AG10803 (cell line): ENCODE measurements around the gene MAP6.

Experiments used
- DNase-seq: peaks from one replicate; pipeline ENCODE4 v3.0.0; 2010; ENCODE audit warnings: low read depth
- H3K4me3 ChIP-seq: 2 replicates; pipeline ENCODE4 v1.5.1; 2011; ENCODE audit warnings: mild to moderate bottlenecking, low read length, control low read depth
- TF ChIP-seq, protein P1 (sequence below): conservative IDR thresholded peaks from 2 replicates; pipeline ENCODE4 v1.5.1; 2011; ENCODE audit warnings: mild to moderate bottlenecking, low read length, control low read depth, inconsistent platforms

MAP6 gene

DNA sequence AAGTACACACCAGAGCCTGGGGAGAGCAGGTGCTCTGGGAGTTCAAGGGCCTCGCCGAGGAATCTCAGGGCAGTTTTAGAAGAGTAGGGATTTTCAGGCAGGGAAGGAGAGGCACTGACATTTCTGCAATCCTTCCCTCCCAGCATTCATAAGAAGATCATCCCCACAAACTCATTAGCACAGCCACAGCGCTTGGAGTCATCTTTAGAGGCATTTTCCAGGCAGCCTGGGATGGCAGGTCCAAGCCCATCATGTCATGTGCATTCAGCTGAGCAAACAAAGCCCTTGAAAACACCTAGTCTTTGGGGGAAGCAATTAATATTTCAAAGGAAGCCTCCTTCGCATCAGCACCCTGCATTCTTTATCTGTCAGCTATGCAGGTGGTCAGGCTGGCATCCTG, 43.8 kb downstream of the MAP6 start:
- TF ChIP-seq, protein P1, sequence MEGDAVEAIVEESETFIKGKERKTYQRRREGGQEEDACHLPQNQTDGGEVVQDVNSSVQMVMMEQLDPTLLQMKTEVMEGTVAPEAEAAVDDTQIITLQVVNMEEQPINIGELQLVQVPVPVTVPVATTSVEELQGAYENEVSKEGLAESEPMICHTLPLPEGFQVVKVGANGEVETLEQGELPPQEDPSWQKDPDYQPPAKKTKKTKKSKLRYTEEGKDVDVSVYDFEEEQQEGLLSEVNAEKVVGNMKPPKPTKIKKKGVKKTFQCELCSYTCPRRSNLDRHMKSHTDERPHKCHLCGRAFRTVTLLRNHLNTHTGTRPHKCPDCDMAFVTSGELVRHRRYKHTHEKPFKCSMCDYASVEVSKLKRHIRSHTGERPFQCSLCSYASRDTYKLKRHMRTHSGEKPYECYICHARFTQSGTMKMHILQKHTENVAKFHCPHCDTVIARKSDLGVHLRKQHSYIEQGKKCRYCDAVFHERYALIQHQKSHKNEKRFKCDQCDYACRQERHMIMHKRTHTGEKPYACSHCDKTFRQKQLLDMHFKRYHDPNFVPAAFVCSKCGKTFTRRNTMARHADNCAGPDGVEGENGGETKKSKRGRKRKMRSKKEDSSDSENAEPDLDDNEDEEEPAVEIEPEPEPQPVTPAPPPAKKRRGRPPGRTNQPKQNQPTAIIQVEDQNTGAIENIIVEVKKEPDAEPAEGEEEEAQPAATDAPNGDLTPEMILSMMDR, result no peak
- DNase-seq, result no peak

DNA sequence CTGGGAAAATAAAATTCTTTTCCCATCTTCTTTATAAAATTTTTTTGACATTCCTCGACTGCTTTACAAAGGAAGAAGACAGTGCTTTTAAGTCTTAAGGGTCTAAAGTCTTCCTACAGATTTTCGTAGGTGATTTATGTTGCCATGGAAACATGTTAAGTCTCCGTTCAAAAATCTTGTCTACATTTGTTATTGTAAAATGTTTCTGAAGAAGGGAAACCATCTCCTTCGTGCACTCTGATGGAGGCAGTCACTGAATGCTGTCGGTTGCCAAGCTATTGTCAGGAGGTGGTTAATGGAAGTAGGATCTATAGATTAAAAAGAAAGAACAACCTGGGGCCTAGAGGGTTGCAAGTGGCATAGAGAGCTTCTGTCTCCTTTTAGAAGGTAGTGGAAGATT, 52.6 kb downstream of the MAP6 start:
- TF ChIP-seq, protein P1, result no peak
- DNase-seq, result no peak
- no peak overlapping the region for H3K4me3 ChIP-seq

More for the DNA sequence above, 43.8 kb downstream of the MAP6 start:
- no peak overlapping the region for H3K4me3 ChIP-seq

DNA sequence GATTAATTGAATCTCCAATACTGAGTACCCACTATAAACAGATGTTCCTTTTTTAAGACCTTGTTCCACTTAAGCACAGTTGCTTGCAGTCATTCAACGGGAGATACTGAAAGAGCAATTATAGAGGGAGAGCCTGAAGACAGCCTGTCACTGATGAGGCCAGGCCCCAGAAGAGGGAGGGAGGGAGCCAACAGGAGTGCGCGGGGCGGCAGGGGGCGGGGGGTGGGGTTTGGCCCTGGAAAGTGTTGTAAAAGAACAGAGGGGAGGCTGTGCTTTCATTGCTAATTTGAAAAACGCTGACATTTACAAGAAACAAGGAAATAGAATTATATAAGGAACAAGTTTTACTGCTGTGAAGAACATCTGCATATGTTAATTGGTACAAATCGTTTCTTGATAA, 53.1 kb downstream of the MAP6 start:
- no peak for DNase-seq
- no peak overlapping the region for H3K4me3 ChIP-seq
- TF ChIP-seq, protein P1, result no peak

DNA sequence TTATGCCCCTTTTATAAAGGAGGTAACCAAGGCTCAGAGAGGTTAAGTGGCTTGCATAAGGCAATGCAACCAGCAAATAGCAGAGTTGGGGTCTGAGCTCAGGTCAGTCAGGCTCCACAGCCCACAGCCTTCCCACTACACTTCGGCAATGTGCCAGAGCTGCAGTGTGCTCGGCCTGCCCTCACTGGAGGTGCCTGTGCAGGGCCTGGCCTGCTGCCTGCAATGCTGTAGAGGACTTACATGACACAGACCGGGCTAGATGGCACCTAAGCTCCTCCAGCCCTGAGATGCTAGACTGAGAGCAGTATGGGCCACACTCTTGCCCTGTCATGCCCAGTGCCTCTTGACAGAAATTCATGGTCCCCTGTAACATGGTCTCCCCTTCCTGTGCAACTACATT, 57.0 kb downstream of the MAP6 start:
- DNase-seq, result no peak
- TF ChIP-seq, protein P1, result no peak
- H3K4me3 ChIP-seq, result no peak overlapping the region

DNA sequence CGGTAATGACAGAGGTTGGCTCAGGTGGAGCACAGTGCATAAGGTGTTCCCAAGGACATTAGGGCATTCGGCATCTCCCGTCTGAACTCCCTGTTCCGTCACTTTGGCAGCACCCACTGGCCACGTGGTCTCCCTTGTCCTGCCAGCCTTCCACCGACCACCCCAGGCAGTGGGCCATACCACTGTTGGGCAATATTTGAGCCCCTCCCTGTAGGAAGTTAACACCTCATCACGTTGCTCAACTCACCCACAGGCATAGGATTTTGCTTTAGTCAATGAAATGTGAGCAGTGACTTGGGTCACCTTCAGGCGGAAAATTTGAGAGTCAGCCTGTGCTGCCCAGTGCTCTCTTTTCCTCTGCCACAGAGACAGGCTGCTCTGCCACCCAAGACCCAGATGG, 62.7 kb downstream of the MAP6 start:
- TF ChIP-seq, protein P1, result no peak
- no peak overlapping the region for H3K4me3 ChIP-seq
- DNase-seq, result no peak

DNA sequence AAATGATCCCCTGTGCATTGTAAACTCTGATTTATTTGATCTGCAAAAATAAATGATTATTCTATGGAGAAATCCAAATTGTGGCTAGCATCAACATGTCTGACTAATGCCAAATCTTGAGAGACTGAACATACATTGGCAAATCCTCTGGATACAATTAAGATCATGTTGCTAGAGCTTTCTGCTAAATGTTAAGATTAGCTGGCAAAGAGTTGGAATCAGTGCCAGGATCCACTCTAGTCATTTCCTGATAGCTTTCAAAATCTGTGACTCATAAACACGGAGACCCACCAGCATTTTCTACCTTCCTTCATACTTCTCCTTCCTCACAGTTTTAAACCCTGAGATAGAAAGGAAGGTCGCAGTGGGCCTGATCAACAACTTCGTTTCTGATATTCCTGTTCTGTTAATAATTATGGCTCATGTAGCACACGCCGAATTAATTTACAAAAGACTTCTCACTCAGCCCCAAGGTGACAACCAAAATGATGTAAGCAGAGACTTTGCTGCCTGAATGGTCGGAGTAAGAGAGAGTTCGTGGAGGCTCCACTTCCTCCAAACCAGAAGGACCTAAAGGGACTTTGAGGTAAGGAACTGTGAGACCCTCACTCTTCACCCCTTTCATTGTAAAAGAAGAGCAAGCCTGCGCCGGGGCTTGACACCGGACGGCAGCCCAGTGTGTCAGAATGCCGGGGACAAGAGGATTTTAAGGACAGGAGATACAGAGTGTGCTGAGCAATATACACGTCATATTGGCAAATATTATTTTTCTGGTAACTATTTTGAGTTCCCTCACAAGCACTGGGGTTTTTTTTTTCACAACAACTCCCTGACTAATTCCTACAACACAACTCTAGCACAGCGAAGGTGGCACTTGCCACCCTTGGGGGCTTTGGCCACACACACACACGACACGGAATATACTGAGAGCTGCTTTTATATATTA, 64.8 kb downstream of the MAP6 start:
- no peak overlapping the region for H3K4me3 ChIP-seq
- TF ChIP-seq, protein P1, result no peak
- DNase-seq, result peak; percentile 93

DNA sequence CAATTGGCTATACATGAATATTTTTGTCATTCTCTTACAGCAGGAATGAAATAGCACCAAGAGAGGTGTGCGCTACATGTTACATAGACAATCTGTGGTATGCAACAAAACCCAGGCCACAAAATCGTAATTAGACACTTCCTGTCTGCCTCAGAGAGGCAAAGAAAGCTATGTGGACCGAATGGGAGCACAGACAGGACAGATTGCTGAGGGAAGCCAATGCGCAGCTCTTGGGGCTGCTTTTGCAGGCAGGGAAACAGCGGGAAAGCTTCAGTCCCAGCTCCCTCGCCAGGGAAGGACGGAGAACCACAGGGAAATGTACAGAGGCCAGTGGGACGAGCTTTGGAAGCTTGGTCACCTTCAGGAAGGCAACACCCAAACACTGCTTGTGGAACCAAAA, 65.9 kb downstream of the MAP6 start:
- TF ChIP-seq, protein P1, result no peak
- peak; percentile 29 for DNase-seq

More for the DNA sequence above, 65.9 kb downstream of the MAP6 start:
- no peak overlapping the region for H3K4me3 ChIP-seq
